Thyroid gland (tissue), 4 donors: ENCODE measurements around the gene C15orf61. TPM values are rescaled to one million over a fixed set of nuclear protein-coding genes. Genes with fewer than 3 reads are reported as not detected.

Experiments used
- DNase-seq, 2 donors: peaks; one replicate each; pipeline ENCODE4 v3.0.0-alpha.2; 2019
- H3K27ac ChIP-seq, 3 donors: fragments of 200-600 bp; sonication (generic); 1 replicate in 2 of 3; 2 replicates in 1 of 3; pipeline ENCODE4 v1.5.1; 2016 to 2019; ENCODE audit warnings: mild to moderate bottlenecking in 1 of 3, moderate library complexity in 1 of 3
- H3K27me3 ChIP-seq: fragments of 200-600 bp; sonication (generic); one replicate; pipeline ENCODE4 v1.5.1; 2019
- H3K36me3 ChIP-seq, 2 donors: fragments of 200-600 bp; sonication (generic); one replicate each; pipeline ENCODE4 v1.5.1; 2016 to 2019
- H3K4me1 ChIP-seq, 2 donors: fragments of 200-600 bp; sonication (generic); one replicate each; pipeline ENCODE4 v1.5.1; 2017 to 2019
- H3K4me3 ChIP-seq, 3 donors: fragments of 200-600 bp; sonication (generic); replicated peaks in 1 of 3; 1 replicate in 2 of 3; 2 replicates in 1 of 3; pipeline ENCODE4 v1.5.1; 2016; ENCODE audit warnings: mild to moderate bottlenecking in 1 of 3
- H3K9me3 ChIP-seq: fragments of 200-600 bp; sonication (generic); one replicate; pipeline ENCODE4 v1.5.1; 2017
- CTCF ChIP-seq, 6 experiments: fragments of 200-600 bp in 3 of 6; fragments of 450-650 bp in 3 of 6; sonication (generic) in 3 of 6; IDR thresholded peaks; one replicate each; pipeline ENCODE4 v1.5.1; 2016 to 2019; ENCODE audit warnings: antibody characterized with exemption in 6 of 6, mild to moderate bottlenecking in 2 of 6, inconsistent platforms in 1 of 6, moderate library complexity in 1 of 6
- POLR2A ChIP-seq, 2 donors: fragments of 450-650 bp; IDR thresholded peaks; one replicate each; pipeline ENCODE4 v1.6.1; 2017; ENCODE audit warnings: antibody characterized with exemption in 2 of 2, mild to moderate bottlenecking in 2 of 2, moderate library complexity in 1 of 2
- WGBS, 2 donors: methylation state at CpG; one replicate each; pipeline ENCODE4 v1.1.5; 2017; 5-methylcytosine and 5-hydroxymethylcytosine counted together
- intact Hi-C: fragments of 100-400 bp; cut with DNase I; formaldehyde crosslinking; loops from one replicate; pipeline ENCODE4 v1.15.1; 2023
- total RNA-seq, 4 donors: library from RNA; depleted of rRNA; stranded (reverse); fragments of >200 nt; gene quantifications; one replicate each; pipeline ENCODE4 v1.2.3, GENCODE V29; 2016

C15orf61 gene
- total RNA-seq, 4 donors from 2014 or later, result 2.8 to 14.9 (median 7.9) TPM

- WGBS, 2 donors, result 96 to 99% methylated on average over 4 of the region's 4 CpGs
- intact Hi-C loops, result no loop called here
These were observed 57.2 kb downstream of the C15orf61 start for GRCh38 chr15:67578020-67578600.

GRCh38 chr15:67579164-67579563 is 58.2 kb downstream of the C15orf61 start:
- DNase-seq, result no peak
- no peaks in the 10 kb centered on the region for H3K4me1 ChIP-seq
- intact Hi-C loops, result no loop called here
- H3K9me3 ChIP-seq, result no peaks in the 10 kb centered on the region
- no peak overlapping the region for H3K27ac ChIP-seq
- TF ChIP-seq CTCF (IDR thresholded peaks at IDR 0.05) (no peak), POLR2A (IDR thresholded peaks at IDR 0.05) (no peak)
- no peaks in the 10 kb centered on the region for H3K27me3 ChIP-seq
- H3K4me3 ChIP-seq, result no peak overlapping the region
- no peaks in the 10 kb centered on the region for H3K36me3 ChIP-seq
- 93 to 96% methylated on average over 5 of the region's 5 CpGs for WGBS, 2 donors

More at GRCh38 chr15:67578020-67578600, 57.2 kb downstream of the C15orf61 start:
- no peak for DNase-seq
- no peak overlapping the region for H3K4me3 ChIP-seq
- H3K27me3 ChIP-seq, result no peaks in the 10 kb centered on the region
- TF ChIP-seq POLR2A (IDR thresholded peaks at IDR 0.05) (no peak), CTCF (IDR thresholded peaks at IDR 0.05) (no peak)
- H3K9me3 ChIP-seq, result no peaks in the 10 kb centered on the region
- H3K36me3 ChIP-seq, result no peaks in the 10 kb centered on the region
- no peak overlapping the region for H3K27ac ChIP-seq
- H3K4me1 ChIP-seq, result no peaks in the 10 kb centered on the region

Other genes starting within 250 kb of the C15orf61 start
- 10 to 100 TPM; 10.2 to 32.1 (median 15.9) TPM for gene MAP2K5, start 21.6 kb downstream of the C15orf61 start, total RNA-seq